CD1c-positive myeloid dendritic cell (primary cell): ENCODE measurements around the gene APOD.

Experiments
- DNase-seq: peaks from one replicate; pipeline ENCODE4 v3.0.0-alpha.2; 2016; ENCODE audit errors: extremely low spot score

Gene APOD

DNA sequence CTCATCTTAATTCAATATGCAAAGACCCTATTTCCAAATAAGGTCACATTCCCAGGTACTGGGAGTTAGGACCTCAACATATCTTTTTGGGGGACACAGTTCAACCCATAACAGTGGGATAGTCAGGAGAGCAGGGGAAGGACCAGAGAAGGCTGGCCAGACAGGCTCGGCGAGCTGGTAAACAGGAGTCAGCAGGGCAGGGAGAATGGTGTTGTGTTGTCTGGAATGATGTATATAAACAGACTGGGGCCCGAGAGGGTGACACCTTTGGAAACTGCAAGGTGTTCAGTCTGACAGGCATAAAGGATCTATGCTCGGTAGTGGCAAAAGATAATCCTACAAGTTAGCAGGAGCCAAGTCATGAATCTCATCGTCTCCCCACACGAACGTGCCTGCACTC, 30.5 kb downstream of the APOD start:
- DNase-seq = no peak

DNA sequence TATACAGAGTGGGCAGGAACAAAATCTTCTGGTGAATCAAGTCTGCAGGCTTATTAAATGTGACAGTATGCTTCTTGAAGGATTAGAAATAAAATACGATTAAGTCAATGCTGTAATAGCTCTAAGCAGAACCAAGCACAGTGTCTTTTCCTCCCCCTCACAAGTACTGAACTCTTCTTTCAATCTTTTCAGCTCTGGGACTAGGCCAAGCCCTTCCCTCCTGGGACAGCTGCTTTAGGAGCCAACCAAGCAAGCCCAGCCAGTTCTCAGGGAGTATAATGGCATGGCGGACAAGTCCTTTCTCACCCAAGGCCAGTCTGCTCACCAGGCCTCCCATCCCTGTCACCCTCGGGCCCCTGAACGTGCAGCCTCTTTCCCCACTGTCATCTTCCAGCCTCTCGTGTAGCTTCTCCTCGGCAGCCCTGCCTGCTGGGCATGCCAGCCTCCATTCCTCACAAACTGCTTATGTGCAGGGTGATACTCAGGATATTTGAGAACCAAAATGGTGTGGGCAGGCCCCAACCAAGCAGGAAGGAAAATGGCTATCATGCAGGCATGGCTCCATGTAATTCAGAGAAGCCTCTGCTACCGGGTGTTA, 32.3 kb downstream of the APOD start:
- DNase-seq = no peak

GRCh38 chr3:195550723-195551122, 33.0 kb downstream of the APOD start:
- DNase-seq = no peak

GRCh38 chr3:195549931-195550519, 33.7 kb downstream of the APOD start:
- DNase-seq = peak; percentile 56

DNA sequence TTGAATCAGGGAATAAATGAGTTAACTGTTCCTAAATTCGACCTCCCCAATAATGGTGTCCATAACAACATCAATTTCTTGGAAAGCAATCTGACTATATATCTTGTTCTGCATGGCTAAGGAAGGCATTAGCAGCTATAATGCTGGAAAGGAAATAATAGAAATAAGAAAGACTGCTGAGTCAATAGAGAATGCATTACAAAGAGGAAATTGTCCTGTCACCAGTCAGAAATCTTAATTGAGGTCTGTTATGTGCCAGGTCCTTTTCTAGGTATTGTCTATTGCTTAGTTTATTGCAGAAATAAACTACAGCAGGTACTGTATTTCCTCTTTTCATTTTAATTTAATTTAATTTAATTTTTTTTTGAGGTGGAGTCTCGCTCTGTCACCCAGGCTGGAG, 34.8 kb downstream of the APOD start:
- DNase-seq = no peak

- DNase-seq = no peak
These were observed 35.2 kb downstream of the APOD start for GRCh38 chr3:195548501-195548900.

- no peak for DNase-seq
These were observed 35.7 kb downstream of the APOD start for GRCh38 chr3:195548006-195548405.

GRCh38 chr3:195546130-195546560, 37.6 kb downstream of the APOD start:
- peak; percentile 42 for DNase-seq

DNA sequence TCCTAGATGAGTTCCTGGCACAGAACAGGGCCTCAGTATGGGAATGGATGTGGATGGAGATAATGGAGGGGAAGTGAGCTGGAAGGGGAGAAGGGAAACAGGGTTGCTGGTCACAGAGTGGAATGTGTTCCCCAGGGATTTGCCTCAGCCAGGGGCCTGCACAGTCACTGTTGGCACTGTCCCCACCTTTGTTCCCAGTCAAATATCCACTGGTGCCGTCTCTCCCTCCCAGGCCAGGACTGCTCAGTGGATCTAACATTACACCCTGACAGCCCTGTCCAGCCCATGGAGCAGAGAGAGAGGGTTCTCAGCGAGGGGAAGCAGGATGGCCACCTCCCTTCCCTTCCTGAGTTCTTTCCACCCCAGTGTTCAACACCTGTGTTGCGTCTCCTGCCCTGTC, 39.1 kb downstream of the APOD start:
- no peak for DNase-seq

- DNase-seq = no peak
These were observed 39.6 kb downstream of the APOD start for GRCh38 chr3:195544230-195544536.

- DNase-seq = no peak
These were observed 40.1 kb downstream of the APOD start for GRCh38 chr3:195543500-195544229.

GRCh38 chr3:195542698-195543499, 40.8 kb downstream of the APOD start, which contains the start of gene PPP1R2:
Gene PPP1R2 (minus strand): TSS chr3:195543325. CDS start chr3:195543025, 300 bp downstream.
- DNase-seq = peak; percentile 98

DNA sequence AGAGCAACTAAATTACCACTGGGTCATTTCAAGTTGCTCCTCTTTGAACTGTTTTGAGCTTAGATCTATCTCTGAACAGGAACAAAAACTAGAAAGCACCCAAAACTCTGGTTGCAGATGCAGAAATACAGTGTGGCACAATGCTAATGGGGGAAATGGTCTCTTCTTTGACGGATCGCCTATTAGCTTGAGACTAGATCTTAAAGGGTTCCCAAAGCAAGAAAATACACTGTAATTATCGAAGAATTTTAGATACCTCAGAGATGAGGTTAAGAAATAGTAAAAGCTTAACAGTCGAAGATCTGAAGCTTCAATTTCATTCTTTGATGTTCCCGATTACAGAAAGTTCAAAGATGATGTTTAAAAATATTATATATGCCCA, 41.4 kb downstream of the APOD start:
- peak; percentile 73 for DNase-seq

- peak; percentile 18 for DNase-seq
These were observed 43.2 kb downstream of the APOD start for GRCh38 chr3:195540511-195540910.

- no peak for DNase-seq
These were observed 43.7 kb downstream of the APOD start for GRCh38 chr3:195540027-195540426.

- no peak for DNase-seq
These were observed 44.3 kb downstream of the APOD start for GRCh38 chr3:195539479-195539878.

DNA sequence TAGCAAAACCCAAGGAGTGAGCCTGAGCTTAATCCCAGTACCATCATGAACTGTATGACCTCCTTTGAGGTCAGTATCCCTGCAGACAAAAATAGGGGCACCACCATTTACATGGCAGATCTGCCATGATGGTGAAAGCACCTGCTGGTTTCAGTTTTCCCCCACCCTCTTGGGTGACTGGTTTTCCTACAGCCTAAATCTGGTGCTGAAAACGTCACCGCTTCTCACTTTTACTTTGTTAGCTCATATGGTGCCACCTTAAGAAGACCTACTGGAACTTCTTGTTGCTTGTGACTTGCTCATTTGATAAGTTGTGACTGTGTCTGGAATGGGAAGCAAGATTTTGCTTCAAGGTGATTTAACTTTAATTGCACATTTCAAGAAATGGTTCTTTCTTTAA, 45.7 kb downstream of the APOD start:
- DNase-seq = peak; percentile 12

- DNase-seq = no peak
These were observed 48.4 kb downstream of the APOD start for GRCh38 chr3:195535293-195535692.

- DNase-seq = no peak
These were observed 50.9 kb downstream of the APOD start for GRCh38 chr3:195532834-195533233.

- DNase-seq = no peak
These were observed 51.4 kb downstream of the APOD start for GRCh38 chr3:195532345-195532744.

DNA sequence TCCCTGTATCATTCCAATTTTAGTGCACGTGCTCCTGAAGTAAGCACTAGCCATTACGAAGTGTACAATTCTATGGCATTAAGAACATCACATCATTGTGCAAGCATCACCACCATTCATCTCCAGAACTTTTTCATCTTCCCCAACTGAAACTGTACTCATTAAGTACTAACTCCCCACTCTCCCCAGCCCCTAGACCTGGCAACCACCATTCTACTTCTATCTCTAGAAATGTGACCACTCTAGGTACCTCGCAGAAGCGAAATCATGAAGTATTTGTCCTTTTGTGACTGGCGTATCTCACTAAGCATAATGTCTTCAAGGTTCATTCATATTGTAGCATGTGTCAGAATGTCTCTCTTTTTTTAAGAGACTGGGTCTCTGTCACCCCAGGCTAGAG, 52.1 kb downstream of the APOD start:
- DNase-seq = no peak

DNA sequence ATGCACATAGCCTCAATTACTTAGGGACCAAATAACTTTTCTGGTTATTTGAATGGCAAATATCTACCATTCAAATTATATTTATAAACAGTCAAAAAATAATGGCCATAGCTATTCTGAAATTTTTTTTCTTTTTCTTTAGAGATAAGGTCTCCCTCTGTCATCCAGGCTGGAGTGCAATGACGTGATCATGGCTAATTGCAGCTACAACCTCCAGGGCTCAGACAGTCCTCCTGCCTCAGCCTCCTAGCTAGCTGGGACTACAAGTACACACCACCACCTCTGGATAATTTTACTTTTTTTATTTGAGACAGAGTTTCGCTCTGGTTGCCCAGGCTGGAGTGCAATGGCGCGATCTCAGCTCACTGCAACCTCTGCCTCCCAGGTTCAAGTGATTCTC, 57.2 kb downstream of the APOD start:
- no peak for DNase-seq
